ENCODE data around the gene SF3A1.
A peak's percentile ranks its signal among the peaks of the same experiment; 100 is the strongest.

The SF3A1 gene

DNA sequence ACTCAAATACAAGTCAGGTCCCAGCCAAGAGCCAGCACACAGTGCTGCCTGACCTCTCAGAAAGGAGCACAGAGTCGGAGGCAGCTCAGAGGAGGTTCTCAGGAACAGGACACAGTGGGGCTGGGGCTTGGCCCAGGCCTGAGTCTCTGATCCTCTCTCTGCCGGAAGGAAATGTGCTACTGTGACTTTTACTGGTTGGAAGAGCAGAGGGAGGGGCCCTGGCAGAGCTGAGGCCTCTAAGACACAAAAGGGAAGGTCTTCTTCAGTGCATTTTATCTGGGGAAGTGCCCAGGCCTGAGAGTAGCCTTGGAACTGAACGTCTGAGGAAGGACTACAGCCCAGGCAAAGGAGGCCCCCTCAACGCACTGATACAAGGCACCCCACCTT, 51.2 kb downstream of the SF3A1 start:
- no peak for DNase-seq (ENCODE audit: low read depth in 2 of 2)

DNA sequence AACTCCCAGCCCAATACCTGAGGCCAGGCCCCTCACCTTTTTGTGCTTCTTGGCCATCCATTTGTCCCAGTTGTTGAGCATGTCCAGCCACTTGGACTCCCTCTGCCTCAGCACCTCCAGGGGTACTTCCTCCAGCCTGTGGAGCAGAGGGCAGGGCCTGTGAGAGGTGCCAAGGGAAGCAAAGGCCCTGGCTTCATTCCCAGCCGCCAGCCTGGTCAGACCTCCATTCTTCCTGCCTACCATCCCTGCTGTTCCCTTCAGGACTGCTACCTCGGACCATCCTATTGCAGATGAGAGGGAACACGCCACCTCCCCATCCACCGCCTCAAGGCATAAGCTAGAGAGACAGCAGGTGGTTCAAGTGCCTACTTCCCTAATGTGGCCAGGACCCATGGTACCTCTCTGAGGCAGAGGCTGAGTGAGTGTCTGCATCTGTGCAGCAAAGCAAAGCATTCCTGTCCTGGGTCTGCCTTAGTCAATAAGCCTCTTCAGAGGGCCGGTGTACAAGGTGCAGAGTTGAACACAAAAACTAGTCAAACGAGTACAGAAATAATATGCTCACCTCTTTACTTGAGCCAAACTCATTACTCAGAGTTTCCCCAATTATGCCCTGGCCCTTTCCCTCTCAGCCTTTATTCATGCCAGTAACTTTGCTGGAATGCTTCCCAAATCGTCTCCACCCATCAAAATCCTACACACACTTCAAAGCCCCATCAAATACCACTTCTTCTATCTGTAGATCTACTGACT, 52.0 kb downstream of the SF3A1 start:
- no peak for DNase-seq (ENCODE audit: low read depth in 2 of 2)

DNA sequence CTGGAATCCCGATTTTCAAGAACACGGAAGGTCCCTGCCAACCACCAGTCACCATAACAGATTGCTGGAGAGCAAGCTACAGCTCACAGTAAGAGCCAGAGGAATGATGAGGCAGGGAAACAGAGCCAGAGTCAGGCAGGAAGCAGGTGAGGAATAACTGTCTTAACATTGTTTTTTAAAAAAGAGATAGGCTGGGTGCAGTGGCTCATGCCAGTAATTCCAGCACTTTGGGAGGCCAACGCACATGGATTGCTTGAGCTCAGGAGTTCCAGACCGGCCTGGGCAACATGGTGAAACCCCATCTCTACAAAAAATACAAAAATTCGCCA, 53.9 kb downstream of the SF3A1 start:
- no peak for DNase-seq (ENCODE audit: low read depth in 2 of 2)

DNA sequence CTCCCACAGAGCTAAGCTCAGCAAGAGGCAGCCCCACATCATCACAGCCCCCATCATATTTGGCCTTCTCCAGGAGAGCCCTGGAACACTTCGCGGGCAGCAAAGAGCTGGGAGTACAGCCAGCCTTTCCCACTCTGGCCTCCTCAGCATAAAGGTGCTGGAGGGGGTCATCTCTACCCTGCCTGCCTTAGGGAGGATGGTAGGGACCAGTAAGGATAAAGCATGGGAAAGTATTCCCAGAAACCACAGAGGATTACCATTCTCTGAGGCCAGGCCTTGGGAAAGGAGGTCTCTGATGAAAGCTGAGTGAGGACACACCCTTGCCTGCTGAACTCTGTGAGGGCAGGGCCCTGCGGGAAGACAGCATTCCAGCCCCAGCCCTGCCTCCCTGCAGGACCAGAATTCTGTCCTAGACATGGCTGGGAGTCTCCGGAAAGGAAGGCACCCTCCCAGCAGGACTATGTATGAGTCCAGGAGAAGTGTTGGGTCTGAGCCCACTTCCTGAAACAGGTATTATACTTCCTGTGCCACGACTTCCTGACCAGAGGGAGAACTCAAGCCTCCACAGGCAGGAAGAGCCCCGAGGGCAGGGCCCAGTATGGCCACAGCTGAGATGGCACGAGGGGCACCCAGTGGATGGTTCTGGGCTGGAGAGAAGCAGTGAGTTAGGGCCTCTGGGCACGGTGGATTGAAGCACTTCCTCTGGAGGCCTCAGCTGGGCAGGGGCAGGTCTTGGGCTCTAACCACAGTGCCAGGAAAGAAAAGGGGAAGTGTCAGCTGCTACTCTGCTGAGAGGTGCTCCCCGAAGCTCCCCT, 54.5 kb downstream of the SF3A1 start:
- no peak for DNase-seq (ENCODE audit: low read depth in 2 of 2)

DNA sequence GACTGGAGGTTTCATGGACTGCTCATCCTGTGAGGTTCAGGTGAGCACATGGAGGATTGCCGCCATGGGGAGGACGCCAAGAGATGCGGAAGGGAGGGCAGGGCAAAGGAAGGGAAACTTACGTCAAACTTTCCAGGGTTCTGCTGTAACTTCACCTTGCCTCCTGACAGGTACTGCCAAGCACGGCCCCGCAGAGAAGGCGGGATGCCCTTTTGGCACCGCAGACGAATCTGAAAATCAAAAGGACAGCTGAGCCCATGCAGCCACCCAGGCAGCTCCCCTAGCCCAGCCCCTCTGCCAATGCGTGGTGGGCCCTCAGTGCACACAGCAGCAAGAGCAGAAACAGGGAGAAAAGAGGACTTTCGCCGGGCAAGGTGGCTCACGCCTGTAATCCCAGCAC, 57.4 kb downstream of the SF3A1 start:
- no peak for DNase-seq (ENCODE audit: low read depth in 2 of 2)

DNA sequence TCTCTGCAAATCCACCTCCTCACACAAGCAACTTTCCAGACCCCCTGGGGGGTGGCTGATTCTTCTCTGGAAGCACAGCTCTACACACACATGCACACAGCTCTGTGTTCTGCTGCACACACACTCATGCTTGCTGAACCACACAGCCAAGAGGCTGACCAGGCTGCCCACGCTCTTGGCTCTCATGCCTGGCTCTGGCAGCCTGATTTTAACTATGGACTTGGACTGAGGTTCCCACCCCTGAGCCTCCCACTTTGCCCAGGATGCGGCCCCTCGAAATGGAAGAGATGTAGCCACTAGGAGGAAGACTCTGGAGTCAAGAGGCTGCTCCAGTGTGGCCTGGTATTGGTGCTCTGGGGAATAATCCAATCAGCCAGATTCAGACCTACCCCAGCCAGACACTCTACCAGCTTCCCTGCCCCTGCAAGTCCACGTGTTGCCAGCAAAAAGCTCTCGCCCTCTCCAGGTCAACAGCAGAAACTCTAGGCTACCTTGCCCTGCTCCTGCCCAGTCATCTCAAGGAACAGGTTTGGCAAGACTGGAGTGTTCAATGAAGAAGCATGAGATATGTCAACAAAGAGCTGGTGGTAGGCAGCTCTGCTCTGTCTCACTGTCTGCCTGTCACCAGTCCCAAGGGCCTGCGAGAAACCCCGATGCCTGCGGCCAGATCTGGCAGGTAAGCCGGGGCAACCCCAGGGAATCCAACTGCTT, 58.5 kb downstream of the SF3A1 start:
- DNase-seq (ENCODE audit: low read depth in 2 of 2) = no peak

DNA sequence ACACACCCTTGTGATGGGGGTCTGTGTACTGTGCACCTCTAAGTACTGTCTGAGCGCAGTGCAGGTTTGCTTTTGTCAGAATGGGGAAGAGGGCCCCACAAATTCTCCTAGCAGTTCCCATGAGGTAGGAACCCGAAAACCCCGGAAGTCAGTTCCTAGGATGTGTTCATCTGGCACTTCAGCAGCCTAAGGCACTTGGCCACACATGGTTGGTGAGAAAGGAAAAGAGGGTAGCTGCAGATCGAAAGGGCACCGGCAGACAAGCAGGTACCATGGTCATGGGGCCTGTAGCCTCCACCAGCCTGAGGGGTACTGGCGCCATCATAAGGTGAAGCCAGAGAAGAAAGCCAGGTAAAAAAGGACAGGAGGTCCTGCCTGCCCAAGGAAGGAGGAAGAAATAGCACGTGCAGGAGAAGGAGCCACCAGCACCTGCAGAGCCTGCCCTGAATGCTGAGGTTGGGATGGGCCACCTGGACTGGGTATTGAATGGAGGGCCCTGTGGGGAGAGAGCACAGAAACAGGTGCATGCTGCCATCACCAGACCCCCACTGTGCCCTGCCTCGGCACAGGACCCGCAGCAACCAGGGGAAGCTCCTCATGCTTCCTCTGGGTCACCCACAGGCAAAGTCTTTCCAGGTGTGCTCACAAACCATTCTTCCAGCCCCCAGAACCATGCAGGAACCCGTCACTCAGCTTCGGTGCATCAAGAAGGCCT, 59.3 kb downstream of the SF3A1 start:
- no peak for DNase-seq (ENCODE audit: low read depth in 2 of 2)

DNA sequence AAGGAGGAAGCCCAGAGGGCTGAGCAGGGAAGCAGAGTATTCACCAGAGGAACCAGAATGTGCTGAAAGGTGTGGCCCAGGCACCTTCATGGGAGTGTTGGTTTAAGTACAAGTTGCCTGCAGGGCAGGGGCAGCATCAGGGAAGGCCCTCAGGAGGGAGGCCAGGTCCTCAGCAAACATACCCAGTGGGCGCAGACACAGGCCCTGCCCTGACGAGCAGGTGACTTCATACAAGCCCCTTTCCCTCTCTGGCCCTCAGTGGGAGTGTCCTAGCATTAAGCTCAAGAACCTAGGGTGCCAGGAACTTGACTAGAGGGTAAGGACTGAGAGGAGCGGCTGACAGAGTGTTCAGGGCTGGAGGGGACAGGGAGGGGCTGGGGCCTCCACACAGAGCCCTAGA, 59.9 kb downstream of the SF3A1 start:
- no peak for DNase-seq (ENCODE audit: low read depth in 2 of 2)

DNA sequence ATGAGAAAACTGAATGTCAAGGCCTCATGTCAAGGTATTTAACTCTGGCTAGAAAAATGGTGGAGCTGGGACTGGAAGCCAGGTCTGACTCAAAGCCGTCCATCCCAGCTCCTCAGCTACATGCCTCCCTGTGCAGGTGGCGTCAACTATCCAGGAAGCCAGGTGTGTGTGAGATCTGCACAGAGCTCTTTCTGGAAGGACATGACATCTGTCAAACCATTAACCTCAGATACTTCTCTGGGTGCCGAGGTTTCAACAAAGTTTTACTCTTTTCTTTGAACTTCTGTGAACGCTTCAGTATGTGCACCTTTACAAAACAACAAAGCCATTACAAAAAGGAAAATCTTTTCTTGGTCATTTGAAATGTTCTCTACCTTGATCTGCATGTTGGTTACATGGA, 60.4 kb downstream of the SF3A1 start:
- DNase-seq (ENCODE audit: low read depth in 2 of 2) = no peak

DNA sequence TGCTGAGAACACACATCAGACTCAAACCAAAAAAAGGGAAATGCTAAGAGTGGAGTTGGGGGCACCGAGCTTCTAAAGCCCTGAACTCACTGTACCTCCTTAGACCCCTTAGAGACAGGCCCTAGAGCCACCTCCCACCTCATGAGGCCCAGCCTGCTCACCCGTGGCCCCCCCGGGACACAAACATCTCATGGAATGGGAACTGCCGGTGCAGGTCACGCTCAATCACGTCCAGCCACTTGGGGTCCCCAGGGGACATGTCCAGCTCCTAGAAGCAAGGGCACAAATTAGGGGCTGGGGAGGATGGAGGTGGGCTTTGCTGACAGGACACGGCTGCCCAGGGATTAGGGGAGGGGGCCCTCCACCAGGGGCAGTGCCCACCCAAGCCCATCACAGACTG, 61.1 kb downstream of the SF3A1 start:
- no peak for DNase-seq (ENCODE audit: low read depth in 2 of 2)

DNA sequence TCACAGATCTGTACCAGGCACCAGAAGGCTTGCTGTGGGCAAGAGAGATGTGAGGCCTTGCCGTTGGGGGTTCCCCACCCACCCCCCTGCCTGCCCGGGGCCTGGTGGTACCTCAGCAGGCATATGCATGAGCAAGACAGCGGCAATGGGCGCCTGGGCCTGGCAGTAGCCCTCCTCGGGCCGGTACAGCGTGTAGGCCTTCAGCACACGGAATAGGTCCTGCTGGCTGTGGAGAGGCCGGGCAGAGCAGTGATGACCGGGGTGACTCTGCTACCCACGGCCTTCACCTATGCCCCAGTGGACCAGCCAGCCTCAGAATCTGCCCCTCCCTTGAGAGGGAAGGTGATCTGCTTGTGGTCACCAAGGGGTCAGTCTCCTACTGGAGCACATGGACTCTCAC, 61.9 kb downstream of the SF3A1 start:
- no peak for DNase-seq (ENCODE audit: low read depth in 2 of 2)

DNA sequence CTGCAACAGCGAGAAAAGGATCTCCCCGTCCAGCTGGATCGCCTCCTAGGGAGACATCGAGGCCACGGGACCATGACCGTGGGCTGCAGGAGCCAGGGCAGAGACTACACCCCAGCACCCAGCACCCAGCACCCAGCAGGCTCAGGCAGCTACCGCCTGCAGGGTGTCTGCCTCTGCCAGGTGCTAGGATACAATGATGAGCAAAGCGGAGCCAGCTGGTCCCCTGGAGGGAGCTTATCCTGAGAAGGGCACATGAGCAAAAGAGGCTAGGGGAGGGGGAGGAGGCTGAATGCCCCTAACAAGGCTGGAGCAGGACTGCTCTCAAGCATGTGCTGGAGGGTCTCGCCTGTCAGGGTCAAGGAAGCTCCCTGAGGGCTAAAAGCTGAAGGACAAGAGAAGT, 62.6 kb downstream of the SF3A1 start:
- DNase-seq (ENCODE audit: low read depth in 2 of 2) = no peak

DNA sequence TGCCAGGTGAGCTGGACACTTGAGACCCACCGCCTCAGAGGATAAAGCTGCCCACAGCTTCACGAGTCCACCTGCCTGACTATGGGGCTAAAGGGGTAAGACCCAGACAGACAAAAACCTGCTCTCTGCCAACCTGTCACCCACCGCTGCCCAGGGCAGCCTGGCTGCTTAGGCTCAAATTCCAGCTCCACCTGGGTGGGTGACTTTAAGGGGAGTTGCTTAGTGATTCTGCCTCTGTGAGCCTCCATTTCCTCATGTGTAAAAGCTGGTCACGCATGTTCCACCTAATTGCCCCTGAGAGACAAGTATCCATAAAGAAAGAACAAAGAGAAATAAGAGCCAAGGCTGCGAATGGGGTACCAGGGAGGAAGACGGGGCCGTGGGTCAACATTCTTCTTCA, 63.7 kb downstream of the SF3A1 start:
- DNase-seq (ENCODE audit: low read depth in 2 of 2) = no peak

DNA sequence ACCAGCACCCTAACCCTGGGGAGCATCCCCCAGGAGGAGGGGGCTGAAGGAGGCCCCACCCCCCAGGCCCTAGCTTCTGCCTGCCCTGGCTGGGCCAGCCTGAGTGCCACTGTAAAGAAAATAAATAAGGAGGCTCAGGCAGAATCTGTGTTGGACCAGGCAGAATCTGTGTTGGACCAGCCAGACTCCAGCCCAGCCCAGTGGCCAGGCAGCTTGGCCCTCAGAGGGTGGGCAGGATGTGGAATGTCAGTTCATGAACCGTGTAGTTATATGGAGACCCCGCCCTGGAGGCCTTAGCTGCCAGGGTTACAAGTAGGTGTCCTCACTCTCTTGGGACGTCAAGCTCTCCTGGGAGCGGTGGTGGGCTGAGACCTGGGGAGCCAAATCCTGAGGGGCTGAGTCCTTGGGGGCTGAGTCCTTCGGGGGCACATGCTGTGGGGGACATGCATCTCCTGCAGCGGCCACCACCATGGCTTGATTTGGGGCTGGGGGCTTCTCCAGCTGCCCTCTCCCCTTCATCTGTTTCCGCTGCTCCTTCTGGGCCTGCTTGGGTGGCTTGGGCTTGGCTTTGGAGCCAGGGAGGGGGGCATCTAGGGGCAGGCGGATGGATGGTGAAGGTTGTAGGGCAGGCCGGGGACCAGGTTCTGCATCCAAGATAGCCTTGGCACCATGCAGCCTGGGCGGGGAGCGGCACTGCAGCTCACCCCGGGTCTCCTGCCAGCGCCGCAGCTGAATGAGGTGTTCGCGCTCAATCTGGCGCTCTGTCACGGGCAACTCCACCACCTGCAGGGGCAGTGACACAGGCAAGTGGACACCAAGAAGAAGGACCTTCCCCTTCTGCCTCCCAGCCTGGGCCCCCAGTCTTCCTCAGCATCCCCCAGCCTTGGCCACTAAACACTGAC, 64.4 kb downstream of the SF3A1 start:
- DNase-seq (ENCODE audit: low read depth in 2 of 2) = no peak

DNA sequence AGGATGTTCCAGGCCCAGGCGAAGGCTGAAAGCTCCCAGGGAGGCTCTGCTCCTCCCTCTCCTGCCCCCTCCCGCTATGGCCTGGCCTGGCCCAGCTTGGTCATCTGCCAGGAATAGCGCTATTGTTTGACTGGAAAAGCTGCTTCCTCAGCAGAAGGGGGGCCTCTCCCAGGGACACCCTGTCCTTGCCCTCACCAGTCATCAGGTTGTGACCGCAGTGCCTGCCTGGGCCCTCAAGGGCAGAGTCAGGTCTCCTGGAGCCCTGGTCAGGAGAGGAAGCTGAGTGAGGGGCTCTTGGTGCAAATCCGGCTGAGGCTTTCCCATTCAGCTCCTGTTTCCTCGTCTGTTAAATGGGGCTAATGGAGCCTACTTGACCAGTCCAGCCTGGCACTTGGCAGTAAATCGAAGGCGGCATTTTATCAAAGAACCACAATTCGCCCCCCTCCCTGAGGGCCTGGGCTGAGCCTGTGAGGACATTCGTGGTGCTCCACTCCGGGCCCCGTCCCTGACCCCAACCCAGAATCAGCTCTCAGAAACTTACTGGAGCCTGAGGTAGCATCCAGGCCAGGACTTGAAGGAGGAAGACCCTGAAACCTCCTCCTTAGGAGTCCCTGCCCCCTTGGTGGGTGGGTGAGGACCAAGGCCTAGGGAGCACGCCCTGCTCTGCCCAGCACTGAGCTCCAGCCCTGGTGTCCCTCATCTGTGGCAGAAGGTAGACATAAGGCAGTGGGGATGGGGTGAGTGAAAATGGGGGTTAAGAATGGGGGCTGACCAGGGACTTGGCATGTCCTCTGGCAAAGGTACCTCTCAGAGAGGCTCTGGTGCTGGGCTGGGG, 65.4 kb downstream of the SF3A1 start:
- no peak for DNase-seq (ENCODE audit: low read depth in 2 of 2)

DNA sequence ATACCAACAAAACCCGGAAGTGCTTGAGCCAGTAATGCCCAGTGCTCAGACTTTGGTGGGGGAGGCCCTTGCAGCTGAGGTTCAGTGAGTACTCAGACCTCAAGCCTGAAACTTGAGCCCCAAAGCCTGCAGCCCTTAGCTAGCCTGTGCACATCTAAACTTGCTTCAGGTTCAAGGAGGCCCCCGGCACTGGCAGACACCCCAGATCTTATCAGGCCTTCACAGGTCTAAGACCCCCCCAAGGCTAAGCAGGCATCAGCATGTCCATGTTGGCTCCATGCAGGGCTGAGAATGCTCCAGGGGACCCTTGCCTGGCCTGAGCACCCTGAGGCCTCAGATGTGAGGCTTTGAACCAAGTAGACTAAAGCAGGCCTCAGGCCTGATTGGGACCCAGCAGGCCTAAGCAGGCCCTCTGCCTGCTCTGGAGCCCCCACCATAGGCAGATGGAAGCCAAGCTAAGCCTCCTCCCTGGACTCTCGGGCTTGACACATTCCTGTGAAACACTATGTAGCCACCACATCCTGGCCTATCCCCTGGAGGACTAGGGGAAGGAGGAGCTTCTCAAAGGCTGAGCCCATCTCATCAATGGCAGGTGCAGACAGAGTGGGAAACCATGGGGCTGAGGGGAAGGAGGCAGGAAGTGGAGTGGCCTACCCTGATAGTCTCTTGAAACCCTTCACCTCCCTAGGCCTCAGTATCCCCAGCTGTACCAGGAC, 66.2 kb downstream of the SF3A1 start:
- no peak for DNase-seq (ENCODE audit: low read depth in 2 of 2)

DNA sequence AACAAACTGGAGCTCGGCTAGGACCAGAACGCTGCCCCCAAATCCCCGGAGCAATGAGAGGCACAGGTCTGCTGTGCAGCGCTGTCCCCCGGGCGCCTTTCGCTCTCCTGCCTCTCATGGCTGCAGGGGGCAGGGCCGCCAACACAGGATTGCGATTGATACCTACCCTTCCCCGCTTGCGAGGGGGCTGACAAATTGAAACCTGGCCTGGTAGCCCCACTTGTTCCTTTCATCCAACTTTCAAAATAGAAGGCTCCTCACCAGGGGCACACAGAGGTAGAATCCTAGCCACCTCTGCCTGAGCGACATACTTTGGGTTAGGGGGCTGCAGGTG, 66.7 kb downstream of the SF3A1 start:
- no peak for DNase-seq (ENCODE audit: low read depth in 2 of 2)

DNA sequence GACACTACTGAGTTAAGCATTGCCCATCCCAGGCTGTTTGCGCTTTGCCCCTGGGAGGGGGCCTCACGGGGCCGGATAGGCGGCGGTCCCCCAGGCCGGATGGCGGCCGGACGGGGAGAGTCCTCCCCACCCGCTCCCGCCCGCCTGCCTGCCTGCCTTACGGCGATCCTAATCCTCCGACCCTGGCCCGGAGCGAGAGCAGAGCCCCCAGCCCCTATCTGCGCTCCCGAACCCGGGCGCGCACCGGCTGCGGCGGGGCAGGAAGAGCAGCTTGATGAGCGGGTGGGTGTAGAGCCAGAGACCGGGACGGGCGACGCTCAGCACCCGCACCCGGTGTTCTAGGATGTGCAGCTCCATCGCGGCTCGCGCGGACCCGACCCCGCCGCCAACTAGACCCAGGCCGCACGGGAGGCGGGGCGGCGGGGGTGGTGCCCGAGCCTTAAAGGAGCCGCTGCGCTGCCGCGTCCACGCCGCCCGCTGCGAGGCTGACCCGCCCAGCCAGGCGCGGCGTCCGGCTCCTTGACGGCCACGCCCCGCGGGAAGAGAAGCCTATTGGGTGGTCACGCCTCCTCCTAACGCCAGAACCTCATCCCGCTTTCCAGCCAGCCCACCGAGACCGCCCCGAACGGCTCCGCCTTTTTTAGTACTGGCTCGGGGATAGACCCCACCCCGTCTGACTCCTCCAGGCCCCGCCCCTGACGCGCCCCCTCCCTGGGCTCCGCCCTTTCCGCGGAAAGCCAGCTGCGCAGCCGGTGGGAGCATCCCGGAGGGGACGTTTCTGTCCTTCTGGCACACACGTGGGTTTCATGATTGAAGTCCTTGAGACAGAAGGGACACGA, 67.3 kb downstream of the SF3A1 start, which contains the start of gene CASTOR1:
Gene CASTOR1, minus strand, starts transcription at position 365 of the 839 bp plus-strand sequence. Its CDS starts 8 bp downstream, at position 357.
- peak; percentile 87 to 89 for DNase-seq (ENCODE audit: low read depth in 2 of 2)

All from stimulated activated CD8-positive, alpha-beta memory T cell treated with anti-CD3 and anti-CD28 coated beads, Interleukin-15, amount 100 ng/mL, for 48 hours (primary cell).